ENCODE measurements around the gene FAM170B.

Gene FAM170B

DNA sequence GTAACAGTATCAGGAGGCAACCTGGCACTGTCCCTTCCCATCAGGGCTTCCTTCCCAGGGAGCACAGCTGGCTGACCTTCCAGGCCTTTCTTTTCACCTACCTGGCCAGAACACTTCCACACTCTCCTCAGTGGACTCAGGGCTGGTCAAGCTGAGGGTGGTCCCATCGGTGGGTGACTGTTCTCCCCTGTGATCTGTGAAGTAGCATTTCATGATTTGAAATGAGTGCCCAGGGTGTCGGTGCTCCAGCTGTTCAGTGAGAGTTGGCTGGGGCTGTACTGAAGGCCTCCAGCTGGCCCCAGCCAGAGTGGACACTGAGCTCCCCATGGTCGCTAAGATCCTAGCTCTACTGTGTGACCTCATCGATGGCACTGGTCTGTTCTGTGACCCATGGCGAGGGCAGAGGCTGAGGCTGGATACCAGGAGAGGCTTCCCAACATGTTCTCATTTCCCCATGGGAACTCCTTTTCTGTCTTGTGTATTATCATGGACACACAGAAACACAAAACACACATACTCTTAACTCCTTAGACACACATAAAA, at the start of gene FAM170B:
FAM170B (minus strand) TSS at position 316 of the 543 bp plus-strand sequence; CDS start at position 213, 103 bp downstream.
- DNase-seq (ENCODE audit: low read depth, low spot score) = no peak

DNA sequence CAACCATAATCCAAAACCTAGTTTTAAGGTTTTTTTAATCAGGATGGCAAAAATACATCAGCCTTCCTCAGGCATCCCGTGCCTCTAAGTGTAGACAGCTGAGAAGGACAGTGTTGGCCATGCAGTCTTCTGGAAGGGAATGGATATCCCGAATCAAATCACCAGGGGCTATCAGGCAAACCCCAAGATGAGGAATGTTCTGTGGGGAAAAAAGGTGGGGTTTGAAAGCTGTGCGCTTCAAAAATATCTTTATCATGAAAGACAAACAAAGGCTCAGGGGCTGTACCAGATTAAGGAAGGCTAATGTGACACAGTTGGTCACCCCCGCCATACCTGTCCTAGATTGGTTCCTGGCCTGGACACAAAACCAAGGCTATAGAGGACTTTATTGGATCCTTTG, 49.0 kb upstream of the FAM170B start:
- no peak for DNase-seq (ENCODE audit: low read depth, low spot score)

DNA sequence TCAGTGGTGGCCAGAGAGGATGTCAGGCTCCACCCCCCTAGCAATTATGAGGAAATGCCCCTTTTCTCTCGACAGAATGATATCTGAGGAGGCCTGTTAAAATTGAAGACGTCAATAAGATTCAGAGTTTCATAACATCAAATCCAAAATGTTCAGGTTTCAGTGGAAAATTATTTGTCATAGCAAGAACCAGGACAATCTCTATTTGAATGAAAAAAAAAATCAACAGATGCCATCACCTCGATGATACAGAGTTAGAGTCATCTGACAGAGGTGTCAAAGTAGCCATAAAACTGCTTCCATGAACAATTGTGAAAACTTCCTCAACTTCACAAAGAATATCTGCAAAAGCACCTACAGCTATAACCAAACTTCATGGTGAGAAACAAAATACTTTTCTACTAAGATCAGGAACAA, 46.6 kb upstream of the FAM170B start:
- DNase-seq (ENCODE audit: low read depth, low spot score) = no peak

DNA sequence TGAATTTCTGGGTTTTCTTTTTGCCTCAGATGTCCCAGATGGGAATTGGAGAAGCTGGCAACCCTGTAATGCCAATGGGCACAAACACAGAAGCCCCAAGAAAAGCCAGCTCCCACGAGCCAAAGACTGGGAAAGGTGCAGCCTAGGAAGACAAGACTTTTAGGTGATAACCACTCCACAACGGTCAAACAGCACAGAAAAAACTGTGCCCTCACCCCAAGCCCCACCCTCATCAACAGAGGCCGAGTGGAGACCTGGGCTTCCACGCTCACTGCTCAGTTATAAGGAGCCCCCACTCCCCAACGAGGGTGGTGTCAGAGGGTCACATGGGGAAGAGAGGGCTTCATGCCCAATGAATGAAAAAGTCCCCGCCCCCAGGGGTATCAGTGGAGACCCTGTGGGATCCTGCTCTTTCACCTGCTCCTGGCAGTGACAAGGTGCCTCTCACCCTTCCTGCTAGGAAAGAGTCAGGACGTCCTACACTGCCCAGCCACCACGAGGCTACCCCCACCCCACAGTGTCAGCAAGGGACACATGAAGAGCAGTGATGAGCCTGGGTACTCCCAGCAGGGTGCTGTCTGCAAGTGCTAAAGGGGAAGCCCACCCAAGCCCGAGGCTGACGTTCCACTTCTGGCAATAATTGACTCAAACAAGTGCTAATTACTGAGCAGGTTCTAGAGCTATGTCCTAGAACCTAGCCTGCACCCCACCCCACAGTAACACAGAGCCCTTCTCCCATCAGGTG, 46.0 kb upstream of the FAM170B start:
- DNase-seq (ENCODE audit: low read depth, low spot score) = no peak

DNA sequence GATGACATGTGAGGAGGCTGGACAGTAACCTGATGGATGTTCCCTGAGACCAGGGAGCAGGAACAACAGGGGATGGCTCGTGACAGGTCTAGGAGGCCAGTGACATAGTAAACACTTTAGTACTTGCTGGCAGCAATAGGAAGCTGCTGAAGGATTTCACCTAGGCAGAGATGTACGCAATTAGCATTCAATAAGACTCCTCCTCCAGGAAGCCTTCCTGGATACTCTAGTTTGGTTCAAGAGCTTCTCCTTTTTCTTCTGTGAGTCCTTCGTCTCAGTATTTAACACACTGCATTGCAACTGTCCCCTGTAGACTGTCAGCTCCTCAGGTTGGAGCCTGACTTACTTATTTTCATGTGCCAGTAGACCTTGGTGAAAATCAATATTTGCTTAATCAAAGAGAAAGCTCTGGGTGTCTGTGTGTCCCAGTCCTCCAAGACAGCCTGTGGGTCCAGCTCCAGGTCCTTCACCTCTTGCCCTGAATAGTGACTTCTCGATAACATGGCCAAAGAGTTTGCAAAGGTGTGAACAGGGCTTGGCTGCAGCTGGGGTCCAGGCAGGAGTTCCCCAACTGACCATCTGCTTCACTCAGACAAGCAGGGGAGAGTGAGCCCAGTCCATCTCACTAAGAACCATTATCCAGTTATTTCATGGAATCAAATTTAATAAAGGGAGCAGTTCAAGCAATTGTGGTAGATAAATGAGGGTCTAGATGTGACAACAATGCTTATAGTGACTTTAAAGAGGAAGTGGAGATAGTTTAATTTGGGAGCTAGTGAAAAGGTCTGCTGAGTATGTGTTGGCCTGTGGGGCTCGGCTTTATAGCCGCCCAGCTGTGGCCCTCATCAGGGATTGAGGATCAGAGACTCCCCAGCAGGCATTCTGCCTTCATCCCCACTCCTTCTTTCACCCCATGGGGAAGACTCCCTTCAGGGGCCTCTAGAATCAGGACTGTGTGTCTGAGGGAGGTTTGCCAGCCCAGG, 45.0 kb upstream of the FAM170B start:
- DNase-seq (ENCODE audit: low read depth, low spot score) = no peak

DNA sequence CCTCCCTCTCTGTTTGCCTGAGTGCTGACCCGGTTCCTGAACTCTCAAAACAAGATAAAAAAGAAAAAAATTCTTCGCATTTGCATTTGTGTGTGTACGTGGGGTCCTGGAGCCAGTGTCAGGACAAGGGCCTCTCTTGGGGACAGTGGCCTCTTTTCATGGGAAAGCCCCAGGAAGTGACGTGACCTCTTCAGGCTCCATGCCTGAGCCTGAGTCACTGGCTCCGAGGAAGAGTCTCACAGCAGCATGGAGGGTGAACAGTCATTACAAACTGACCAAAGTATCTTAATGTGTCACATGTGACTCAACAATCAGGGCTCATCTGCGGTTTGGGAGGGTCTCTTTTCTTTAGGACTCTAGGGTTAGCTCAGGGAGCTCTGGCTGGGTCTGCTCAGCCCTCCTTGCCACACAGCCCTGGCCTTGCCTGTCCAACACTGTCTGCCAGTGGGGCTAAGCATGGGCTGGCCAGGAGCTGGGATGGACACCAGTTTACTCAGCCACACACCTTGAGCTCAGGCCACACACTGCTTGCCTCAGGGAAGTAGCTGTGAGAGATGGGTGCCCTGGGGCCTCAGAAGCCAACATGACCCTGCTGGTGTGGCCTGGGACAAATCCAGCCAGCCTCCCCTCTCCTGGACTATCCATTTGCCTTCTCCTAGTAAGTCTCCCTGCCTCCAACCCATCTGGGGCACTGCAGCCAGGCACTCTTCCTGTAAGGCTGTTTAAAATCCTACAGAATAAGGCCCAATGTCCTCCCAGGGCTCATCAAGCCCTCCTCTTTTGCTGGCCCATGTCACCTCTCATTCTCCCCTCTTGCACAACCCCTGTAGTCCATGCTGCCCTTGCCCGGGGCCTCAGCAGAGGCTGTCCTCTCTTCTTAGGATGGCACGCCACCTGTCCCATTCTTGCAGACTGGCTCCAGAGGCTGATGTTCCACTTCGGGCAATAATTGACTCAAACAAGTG, 43.9 kb upstream of the FAM170B start:
- DNase-seq (ENCODE audit: low read depth, low spot score) = no peak

DNA sequence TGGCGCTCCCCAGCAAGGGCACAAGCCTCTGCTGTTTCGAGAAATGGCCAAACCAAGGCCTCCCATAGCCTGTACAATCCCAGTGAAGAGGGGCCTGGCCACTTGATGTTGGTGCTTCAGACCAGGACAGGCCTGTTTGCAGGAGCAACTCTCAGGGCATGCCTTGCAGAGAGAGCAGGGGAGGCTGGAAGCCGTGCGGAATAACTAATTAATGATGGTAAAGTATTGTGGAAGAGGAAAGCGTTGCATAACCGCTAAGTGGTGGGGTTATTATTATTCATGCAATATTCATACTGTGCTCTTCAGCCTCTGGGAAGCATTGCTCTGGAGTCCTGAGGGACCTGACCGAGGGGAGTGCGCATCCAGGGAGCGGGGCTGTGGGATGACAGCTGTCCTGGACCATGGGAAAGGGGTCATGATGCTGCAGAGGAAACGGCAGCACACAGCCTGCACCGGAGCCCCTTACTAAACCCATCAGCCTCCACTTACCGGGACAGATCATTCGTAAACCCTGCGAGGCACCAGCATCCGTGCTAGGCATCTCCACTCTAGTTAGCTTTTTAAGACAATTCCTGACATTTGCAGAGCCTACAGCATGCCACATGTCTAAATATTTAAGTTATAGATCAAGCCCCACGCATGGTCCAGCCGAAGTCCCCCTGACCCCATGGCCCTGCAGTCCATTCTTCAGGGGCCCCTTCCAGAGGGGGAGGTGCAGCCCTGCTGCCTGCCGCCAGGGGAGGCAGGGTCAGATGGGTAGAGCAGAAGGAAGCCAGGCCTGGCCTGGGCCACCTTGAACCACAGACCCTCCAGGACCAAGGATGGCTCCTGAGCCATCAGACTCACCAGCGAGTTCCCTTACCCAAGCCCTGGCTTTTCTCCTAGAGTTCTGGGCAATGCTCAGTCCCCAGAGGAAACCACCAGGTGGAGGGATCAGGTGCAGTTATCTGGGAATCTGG, 42.8 kb upstream of the FAM170B start:
- no peak for DNase-seq (ENCODE audit: low read depth, low spot score)

DNA sequence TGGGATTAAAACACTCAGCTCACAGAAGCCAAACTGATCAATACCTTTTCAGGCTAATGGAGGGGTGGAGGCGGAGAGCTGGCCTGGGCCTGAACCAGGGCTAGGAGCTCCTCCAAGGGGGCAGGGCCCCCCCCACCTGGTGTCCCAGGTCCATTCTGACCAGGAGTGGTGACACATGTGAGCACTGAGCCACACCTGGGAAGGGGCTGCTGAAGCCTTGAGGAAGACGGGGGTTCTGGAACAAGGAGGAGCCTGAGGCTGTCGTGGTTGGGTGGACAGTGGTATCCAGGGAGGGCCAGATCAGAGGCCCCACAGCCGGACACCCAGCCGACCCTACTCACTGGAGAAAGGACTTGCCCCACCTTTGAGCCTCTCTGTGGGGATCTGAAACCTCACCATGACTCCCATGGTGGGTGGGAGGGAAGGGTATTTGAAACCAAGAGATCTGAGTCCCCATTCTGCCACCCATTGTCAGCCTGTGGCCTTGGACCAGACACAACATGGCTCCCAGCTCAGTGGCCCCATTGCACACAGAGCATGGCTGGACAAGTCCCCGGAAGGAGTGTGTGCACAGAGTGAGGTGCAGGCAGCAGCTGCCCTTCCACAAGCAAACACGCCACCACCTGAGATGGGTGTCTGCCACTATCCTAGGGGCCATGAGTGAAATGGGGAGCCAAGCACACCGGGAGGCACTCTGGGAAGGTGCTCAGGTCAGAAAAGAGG, 41.9 kb upstream of the FAM170B start:
- DNase-seq (ENCODE audit: low read depth, low spot score) = no peak

DNA sequence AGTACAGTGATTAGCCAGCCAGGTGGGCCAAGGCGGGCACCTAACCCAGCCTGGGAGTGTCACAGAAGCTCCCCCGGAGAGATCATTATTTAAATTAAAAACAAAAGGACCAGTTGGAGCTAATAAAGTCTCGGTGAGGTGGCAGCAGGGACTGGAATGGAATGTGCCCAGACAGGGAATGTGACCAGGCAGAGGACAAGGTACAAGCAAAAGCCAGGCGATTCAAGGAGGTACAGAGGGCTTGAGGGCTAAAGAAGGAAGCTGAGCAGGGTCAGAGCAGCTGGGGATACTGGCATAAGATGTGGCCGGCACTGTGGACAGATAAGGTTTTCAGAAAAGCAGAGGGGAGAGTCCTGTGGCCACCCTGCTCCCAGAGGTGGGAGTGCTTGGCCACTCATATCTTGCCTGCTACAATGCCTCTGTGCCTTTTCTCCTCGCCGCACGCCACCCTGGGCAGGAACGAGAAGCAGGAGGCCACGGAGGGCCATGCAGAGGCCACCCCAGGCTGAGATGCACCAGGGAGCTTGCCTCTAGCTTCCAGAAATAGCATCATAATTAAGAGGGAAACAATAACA, 41.2 kb upstream of the FAM170B start:
- DNase-seq (ENCODE audit: low read depth, low spot score) = no peak

DNA sequence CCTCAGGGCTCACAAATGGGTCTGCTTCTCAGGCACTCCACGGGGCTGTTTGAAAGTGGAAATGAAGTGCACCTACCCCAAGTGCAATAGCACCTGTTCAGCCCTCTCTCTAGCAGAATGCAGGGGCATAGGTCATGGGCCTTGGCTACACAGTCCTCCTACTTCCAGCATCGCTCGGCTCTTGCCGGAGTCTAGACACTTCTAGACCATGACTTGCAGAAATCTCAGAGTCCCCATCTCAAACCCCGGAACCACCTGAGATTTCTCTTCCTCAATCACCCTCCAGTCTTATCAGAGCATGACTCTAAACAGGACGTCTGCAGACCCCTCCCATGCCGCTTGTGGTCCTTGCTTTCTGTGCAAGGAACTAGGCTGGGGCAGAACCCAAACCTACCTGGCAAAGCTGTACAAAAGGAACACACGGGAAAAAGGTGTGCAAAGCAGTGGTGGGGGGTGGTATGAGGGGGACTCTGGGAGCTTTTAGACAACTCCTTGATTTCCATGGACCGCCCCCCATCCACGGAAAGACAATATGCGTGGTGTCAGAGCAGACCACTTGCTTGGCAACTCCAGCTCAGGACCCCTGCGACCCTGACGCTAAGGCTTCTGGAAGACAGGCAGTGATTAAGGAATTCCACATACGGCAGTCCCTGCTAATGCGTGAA, 40.6 kb upstream of the FAM170B start:
- no peak for DNase-seq (ENCODE audit: low read depth, low spot score)

DNA sequence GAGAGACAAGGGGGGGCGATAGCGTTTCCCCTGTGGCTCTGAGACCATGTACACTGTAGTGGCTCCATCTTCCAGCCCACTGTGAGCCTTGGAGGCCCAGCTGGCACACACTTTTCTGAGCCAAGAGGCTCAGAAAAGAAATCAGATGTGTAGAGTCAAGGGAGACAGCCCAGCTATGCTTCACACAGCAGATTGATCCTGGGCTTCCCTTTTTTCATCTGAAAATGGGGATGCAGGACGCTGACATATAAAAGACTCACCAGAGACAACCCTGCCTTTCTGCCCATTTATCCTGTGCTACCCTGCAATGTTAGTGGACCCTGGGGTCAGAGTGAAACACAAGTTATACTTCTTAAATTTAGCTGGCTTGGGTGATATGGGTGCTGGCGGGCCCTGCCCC, 40.0 kb upstream of the FAM170B start:
- no peak for DNase-seq (ENCODE audit: low read depth, low spot score)

DNA sequence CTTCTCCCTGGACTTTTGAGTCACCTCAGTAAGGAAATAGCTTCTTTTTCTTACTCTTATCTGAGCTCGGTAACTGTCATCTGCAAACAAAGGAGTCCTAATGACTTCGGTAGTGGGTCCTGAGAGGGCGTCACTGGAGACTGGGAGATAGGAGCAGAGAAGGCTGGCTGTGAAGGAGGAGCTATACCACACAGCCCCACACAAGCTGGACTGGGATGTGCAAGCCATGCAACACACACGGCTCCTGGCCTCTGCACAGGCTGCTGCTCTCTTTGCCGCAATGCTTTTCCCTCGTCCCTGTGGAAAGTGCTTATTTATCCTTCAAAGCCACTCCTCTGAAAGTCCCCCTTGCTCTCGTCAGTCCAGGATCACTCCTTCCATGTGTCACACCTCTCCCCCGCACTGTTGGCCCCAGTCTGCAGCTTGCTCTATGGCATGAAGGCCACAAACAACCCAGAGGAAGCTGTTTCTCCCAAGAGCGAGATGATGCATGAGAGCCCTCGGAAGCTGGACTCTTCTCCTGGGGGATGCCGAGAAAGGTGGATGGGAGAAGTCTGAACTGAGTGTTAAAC, 39.5 kb upstream of the FAM170B start:
- no peak for DNase-seq (ENCODE audit: low read depth, low spot score)

DNA sequence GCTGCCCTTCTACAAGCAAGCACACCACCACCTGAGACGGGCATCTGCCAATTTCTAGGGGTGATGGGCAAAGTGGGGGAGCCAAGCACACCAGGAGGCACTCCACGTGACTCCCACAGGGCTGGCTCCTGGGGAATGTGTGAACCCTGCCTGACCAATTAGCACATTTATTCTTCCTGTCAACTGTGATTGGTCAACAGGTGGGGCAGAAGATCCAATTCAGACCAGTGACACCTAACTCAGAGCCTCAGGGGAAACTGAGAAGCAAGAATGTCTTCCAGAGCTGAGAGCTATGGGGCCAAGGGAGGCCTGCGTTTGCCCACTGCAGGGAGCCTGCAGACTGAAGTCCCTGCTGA, 38.9 kb upstream of the FAM170B start:
- DNase-seq (ENCODE audit: low read depth, low spot score) = no peak

DNA sequence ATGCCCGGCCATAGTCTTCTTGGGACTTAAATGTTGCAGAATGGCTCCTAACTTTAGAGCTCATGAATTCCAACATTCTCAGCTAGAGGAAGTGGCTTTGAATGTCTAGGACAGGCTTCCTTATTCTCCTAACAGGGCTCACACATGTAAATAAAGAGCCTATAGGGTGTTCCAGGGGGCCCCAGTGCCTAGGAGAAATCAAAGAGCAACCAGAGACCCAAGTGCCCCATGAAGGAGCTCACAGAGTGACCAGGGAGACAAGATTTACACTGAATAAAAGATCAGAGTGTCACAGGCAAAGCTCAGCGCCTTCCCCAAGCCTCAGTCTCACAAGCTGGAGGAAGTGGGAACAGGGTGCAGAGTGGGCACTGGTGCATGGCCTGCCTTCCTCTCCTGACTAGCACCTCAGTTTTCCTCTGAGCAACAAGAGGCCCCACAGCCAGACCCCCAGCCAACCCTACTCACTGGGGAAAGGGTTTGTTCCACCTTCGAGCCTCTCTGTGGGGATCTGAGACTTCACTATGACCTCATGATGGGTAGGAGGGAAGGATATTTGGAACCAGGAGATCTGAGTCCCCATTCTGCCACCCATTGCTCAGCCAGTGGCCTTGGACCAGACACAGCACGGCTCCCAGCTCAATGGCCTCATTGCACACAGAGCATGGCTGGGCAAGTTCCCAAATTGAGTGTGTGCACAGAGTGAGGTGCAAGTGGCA, 38.4 kb upstream of the FAM170B start:
- DNase-seq (ENCODE audit: low read depth, low spot score) = no peak

DNA sequence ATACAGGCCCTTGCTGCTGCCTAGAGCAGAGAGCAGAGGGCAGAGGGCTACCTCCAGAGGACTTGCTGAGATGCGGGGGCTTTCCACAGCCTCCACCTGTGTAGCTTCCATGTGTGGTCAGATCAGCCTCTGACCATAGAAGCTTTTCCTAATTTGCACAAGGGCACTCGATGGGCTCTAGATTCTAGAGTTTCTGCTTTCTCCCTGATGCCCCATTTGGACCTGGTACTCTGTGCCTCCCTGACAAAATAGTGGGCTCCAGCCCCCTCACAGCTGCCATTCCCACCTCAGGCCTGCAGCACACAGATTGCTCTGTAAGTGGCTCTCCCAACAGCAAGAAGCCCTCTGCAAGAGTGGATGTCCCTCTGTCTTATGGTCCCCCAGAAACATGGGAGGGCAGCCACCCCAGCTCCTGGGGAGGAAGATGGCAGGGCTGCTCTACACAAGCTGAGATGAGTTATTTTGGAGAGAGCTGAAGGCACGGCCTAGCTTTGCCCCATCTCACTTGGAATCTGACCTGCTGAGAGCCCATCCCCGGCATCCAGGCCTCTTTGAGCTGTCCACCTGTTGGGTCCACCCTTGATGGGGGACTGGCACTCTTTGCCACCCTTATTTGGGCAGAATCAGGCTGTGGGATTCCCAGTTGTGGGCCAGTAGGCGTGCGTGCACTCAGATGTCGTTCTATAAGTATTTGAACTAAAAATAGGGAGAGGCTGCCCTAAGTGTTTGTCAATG, 37.7 kb upstream of the FAM170B start:
- DNase-seq (ENCODE audit: low read depth, low spot score) = no peak

DNA sequence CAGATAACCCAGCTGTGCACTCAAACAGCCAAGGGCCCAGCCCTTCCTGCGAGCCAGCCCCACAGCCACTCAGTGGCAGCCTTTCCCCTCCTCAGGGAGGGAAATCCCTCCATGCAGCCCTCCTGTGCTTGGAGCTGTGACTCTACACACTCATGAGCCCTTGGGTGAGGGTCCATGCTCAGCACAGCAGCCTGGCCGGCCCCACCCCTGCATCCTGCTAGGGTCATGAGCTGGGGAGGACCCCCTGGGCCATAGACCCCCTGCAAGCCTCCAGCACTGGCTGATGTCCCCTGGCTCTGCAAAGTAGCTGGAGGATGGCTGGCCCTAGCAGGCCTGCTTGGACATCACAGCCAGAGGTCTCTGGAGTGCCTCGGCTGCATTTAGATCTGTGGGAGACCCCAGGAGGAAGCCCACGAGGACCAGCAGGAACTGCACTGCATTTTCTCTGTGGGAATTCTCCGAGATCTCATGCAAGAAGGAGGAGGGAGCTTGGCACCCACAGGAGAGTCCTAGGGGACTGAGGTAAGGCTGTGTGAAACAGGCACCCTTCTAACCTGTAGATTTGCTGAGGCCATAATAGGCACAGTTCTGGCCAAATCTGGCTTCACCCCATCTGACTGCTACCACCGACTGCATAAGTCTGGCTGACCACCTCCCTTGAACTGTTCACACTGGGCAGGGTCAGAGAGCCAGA, 37.0 kb upstream of the FAM170B start:
- no peak for DNase-seq (ENCODE audit: low read depth, low spot score)
